Frontal cortex (tissue), 4 donors: Measurements from ENCODE around the gene HMG20A. TPM values are rescaled to one million over a fixed set of nuclear protein-coding genes. Genes with fewer than 3 reads are reported as not detected.

Experiments
- DNase-seq, 2 donors: peaks; one replicate each; pipeline ENCODE4 v3.0.0; 2012; ENCODE audit warnings: low spot score in 2 of 2
- FAIRE-seq: peaks from 2 replicates; lab custom pipeline; 2012; peaks lifted over from hg19 to GRCh38; lab: Jason Lieb, UNC
- total RNA-seq: library from RNA; depleted of rRNA; stranded (reverse); fragments of >200 nt; gene quantifications from one replicate; pipeline ENCODE4 v1.2.3, GENCODE V29; 2014
- donor health status: control.
- donor health status: control.
- donor health status: control.

The HMG20A gene
- total RNA-seq, 1 donor from 2014 or later: 48.9 TPM

GRCh38 chr15:77508541-77509243, 88.0 kb downstream of the HMG20A start:
- FAIRE-seq (no peak), DNase-seq (no peak)

- FAIRE-seq: no peak
- no peak for DNase-seq
Observed at GRCh38 chr15:77510066-77511057, 89.7 kb downstream of the HMG20A start.

GRCh38 chr15:77511869-77512268, 91.2 kb downstream of the HMG20A start:
- DNase-seq (no peak), FAIRE-seq (no peak)

GRCh38 chr15:77513226-77513625, 92.5 kb downstream of the HMG20A start:
- FAIRE-seq: no peak
- no peak for DNase-seq

GRCh38 chr15:77514641-77515402, 94.1 kb downstream of the HMG20A start:
- DNase-seq: no peak
- FAIRE-seq: no peak

- FAIRE-seq: no peak
- DNase-seq: no peak
Observed at GRCh38 chr15:77515613-77516012, 94.9 kb downstream of the HMG20A start.

GRCh38 chr15:77516076-77516475, 95.4 kb downstream of the HMG20A start:
- DNase-seq (no peak), FAIRE-seq (no peak)

- FAIRE-seq (no peak), DNase-seq (no peak)
Observed at GRCh38 chr15:77516786-77517185, 96.1 kb downstream of the HMG20A start.

- no peak for DNase-seq
Observed at GRCh38 chr15:77517579-77517978, 96.9 kb downstream of the HMG20A start.

GRCh38 chr15:77518458-77518857, 97.8 kb downstream of the HMG20A start:
- FAIRE-seq (no peak), DNase-seq (no peak)

More at GRCh38 chr15:77517579-77517978, 96.9 kb downstream of the HMG20A start:
- FAIRE-seq: no peak

GRCh38 chr15:77519540-77519939, 98.9 kb downstream of the HMG20A start:
- no peak for FAIRE-seq
- DNase-seq: no peak

GRCh38 chr15:77521206-77521605, 100.5 kb downstream of the HMG20A start:
- no peak for FAIRE-seq
- no peak for DNase-seq

- no peak for DNase-seq
- FAIRE-seq: no peak
Observed at GRCh38 chr15:77525400-77525811, 104.7 kb downstream of the HMG20A start.

- no peak for DNase-seq
- no peak for FAIRE-seq
Observed at GRCh38 chr15:77525907-77526594, 105.4 kb downstream of the HMG20A start.

GRCh38 chr15:77526595-77527163, 106.0 kb downstream of the HMG20A start:
- no peak for FAIRE-seq

GRCh38 chr15:77527164-77527778, 106.6 kb downstream of the HMG20A start:
- no peak for DNase-seq
- no peak for FAIRE-seq

More at GRCh38 chr15:77526595-77527163, 106.0 kb downstream of the HMG20A start:
- DNase-seq: no peak

GRCh38 chr15:77527831-77528231, 107.1 kb downstream of the HMG20A start:
- FAIRE-seq (no peak), DNase-seq (no peak)

- DNase-seq (no peak), FAIRE-seq (no peak)
Observed at GRCh38 chr15:77528290-77528967, 107.7 kb downstream of the HMG20A start.
